Measurements from ENCODE around the gene TMIGD1.

TMIGD1 gene

GRCh38 chr17:30275911-30276310, 57.9 kb downstream of the TMIGD1 start:
- DNase-seq, result no peak

GRCh38 chr17:30274887-30275286, 59.0 kb downstream of the TMIGD1 start:
- no peak for DNase-seq

GRCh38 chr17:30273373-30273772, 60.5 kb downstream of the TMIGD1 start:
- no peak for DNase-seq

- no peak for DNase-seq
Measured at GRCh38 chr17:30271102-30271501, 62.8 kb downstream of the TMIGD1 start.

GRCh38 chr17:30267625-30268024, 66.2 kb downstream of the TMIGD1 start:
- no peak for DNase-seq

Measured in NCI-H1048 (cell line).